HG03095 (cell line): Measurements from ENCODE around the gene MTMR3.
"Not testable (repeated sequence)": the region's sequence is repeated elsewhere in the genome, so short reads cannot be mapped to it uniquely, and the experiment has no call there.

ENCODE experiments used
- ATAC-seq: cut with Tn5 transposase; IDR thresholded peaks from one replicate; pipeline ENCODE4 v1.9.1; 2021; ENCODE audit warnings: moderate library complexity; ENCODE audit not compliant: unreplicated experiment

The MTMR3 gene

GRCh38 chr22:29883045-29883774 is at the start of gene MTMR3:
TSS of gene MTMR3 (plus strand) at chr22:29883174. CDS start at chr22:29971060, 87,886 bp downstream.
- no peak for ATAC-seq

DNA sequence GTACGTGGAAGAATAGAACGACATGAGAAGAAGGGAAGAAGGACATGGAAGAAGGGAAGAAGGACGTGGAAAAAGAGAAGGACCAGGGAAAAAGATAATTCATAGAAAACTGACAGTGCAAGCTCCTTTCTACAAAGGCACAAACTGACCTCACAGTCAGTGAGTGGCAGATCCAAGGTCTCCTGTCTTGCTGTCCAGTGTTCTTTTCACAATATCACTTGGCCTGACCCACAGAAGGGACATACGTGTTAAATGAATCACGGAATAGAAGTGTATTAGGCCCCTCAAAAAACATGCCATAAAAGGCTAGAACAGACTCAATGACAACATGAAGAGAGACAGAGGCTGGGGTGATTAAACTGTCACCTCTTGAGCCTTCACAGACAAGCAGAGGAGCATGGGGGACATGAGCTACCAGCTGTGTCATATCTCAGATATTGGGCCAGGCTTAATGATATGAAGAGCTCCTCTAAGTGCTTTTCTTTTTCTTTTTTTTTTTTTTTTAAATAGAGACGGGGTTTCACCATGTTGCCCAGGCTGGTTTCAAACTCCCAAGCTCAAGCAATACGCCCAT is 49.5 kb upstream of the MTMR3 start:
- ATAC-seq, result no peak

- ATAC-seq, result no peak
Measured at GRCh38 chr22:29834046-29834445, 48.9 kb upstream of the MTMR3 start.

GRCh38 chr22:29836791-29837370 is 46.1 kb upstream of the MTMR3 start:
- not testable (repeated sequence) for ATAC-seq

DNA sequence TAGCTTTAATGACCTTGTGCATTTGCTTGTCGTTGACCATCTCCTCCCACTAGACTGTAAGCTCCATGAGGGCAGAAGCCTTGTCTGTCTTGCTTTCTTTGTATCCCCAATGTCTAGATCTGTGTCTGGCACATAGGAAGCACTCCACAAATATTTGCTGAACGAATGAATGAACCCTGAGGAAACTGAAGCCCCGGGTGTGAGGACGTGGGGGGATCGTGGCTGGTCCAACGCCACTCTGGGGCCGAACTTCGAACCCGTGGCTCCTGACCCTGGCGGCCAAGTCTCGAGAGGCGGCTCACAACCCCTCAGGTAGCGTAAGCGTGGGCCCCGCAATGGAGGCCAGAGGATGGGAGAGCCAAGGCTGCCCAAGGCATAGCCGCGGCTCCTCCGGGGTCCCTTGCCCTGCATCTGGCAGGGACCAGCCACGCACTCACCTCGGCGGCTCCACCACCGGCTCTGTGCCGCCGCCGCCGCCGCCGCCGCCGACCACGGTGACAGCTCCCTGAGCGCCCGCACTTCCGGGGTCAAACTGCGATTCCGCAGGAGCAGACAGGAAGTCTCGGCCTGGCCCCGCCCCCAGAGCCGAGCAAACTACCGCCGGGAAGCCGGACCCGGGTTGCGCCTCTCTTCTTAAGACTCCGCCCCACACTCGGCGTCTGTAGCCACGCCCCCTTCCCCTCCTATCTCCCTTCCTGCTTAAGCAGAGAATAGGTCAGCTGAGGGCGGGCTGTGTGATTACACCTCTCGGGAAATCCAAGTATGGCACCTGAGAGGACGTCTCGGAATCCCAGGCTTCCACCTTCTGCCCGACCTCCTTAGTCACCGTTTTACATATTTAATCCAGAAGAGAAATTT is 45.0 kb upstream of the MTMR3 start, which contains the start of gene ASCC2:
Gene ASCC2, minus strand, starts transcription at position 534 of the 858 bp plus-strand sequence. CDS start 5,949 bp downstream, outside the sequence.
- ATAC-seq, result peak; percentile 94

- no peak for ATAC-seq
Measured at GRCh38 chr22:29838599-29838956, 44.4 kb upstream of the MTMR3 start.

DNA sequence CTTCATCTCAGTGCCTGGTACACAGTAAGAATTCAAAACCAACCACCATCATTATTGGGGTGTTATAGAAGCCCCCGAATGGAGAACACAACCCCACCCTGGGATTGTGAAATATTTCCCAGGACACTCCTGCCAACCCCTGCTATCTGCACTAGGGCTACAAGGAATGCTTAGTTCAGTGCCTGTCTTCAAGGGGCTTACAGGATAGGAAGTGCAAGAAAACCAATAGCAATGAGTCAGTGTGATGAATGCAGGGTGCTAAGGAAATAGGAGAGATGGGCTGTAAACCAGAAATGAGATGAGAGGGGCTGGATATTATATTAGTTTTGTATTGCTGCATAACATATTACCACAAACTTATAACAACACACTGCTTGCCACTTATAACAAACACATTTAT is 43.9 kb upstream of the MTMR3 start:
- ATAC-seq, result no peak

DNA sequence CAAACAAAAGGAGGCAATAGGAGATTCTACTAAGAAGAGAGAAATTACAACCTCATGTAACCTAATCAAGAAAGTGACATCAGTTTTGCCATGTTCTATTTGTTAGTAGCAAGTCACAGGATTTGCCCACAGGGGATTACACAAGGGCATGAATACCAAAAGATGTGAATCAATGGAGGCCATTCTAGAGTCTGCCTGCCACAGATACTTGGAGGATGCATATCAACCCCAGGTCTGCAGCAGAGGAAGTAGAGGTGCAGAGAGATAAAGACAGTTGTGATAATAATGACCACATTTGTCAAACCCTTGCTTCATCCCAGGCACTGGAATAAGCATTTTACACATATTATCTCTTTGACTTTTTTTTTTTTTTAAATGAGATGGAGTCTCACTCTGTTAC is 42.5 kb upstream of the MTMR3 start:
- ATAC-seq, result no peak

- no peak for ATAC-seq
Measured at GRCh38 chr22:29842172-29842571, 40.8 kb upstream of the MTMR3 start.

DNA sequence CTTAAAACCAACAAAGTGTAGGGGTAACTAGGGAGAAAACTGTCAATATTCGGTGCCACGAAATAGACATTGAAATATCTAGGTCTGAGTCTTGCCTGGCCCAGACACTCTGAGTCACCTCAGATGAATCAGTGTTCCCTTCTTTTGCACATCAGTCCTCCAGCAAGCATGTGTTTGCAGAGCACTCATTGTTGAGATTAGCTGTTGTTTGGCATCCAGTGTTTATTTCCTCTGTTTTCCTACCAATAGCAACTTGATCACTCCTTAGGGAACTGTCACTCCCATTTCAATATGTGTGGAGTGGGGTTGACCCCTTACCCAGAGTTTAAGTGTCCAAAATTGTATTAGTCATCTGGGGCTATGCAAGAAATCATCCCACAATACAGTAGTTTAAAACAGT is 40.2 kb upstream of the MTMR3 start:
- no peak for ATAC-seq

DNA sequence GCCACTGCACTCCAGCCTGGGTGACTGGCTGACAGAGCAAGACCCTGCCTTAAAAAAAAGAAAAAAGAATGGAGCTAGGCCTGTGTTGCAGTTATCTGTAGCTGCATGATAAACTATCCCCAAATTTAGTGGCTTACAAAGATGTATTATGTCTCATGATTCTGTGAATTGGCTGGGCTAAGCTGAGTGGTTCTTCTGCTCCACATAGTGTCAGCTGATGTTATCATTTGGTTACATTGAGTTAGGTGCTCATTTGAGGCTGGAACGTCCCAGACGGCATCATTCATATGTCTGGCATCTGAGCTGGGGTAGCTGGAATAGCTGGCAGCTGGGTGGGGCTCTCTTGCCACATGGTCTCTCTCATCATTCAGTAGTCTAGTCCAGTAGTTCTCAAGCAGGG is 36.7 kb upstream of the MTMR3 start:
- no peak for ATAC-seq

GRCh38 chr22:29848111-29848510 is 34.9 kb upstream of the MTMR3 start:
- no peak for ATAC-seq

- no peak for ATAC-seq
Measured at GRCh38 chr22:29854432-29854831, 28.5 kb upstream of the MTMR3 start.

DNA sequence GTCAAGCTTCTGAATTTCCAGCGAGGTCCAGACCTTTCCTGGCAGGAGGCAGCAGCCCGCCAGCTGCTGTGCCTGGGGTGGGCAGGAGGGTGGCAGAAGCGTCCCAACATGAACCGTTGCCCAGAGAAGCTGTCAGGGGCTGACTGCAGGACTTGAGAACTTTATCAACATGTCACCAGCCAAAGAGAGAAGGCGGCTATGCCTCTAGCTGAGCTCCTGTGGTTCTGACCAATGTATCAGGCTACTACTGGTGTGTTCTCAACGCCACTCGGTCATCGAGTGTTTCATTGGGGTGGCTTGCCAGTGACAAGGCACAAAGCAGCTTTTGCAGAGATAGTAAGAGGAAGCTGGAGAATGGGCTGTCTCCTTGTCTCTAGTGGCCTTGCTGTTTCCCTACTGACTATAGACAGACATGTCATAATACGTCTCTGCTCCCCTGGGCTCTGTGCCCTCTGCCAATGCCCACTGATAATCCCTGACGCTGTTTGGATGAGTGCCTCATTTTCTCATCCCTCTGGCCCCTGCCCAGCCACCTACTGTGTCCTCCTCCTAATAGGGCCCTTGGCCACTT is 27.3 kb upstream of the MTMR3 start:
- no peak for ATAC-seq

DNA sequence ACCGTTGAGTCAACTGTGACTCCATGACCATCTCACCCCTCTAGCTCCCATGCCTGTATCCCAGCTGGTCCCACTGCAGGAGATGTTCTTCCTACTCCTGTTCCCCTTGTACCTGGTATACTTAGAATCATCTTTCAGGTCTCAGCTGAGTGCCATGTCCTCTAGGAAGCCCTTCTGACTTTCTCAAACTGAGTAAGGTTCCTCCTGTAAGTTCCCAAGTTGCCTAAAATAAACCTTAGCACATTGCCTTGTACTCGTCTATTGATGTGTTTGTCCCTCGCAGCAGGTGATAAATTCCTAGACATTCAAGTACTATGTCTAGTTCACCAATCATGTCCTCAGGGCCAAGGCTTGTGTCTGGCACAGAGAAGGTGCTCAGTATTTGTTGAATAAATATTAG is 26.5 kb upstream of the MTMR3 start:
- no peak for ATAC-seq

- ATAC-seq, result not testable (repeated sequence)
Measured at GRCh38 chr22:29859030-29859429, 23.9 kb upstream of the MTMR3 start.

DNA sequence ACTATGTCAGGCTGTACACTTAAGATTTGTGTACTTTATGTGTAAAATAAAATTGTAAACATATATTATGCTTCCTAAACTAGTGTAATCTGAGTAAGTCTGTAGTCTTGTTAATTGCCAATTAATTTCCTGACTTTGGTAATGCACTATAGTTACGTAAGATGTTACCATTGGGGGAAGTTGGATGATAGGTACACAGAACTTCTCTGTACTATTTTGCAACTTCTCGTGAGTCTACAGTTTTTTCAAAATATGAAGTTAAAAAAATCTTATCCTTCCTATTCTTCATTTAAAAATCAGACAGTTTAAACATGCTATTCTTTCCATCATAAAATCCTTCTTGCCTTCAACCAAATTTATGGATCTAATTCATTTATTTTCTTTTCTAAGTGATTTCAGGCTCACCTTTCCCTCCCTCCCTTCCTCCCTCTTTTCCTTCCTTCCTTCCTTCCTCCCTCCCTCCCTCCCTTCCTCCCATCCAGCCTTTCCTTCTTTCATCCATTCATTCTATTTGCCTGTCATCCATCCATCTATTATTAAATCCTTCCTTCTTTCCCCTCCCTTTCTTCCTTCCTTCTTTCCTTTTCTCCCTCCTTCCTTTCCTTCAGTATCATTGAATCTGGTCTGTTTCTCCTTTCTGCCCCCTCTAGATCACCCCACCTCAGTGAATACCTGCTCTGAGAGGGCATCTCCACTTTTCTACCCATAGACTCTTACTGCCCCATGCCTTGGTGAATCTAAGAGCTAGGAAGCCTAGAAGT is 22.8 kb upstream of the MTMR3 start:
- ATAC-seq, result no peak

GRCh38 chr22:29861672-29862297 is 21.2 kb upstream of the MTMR3 start:
- ATAC-seq, result no peak

GRCh38 chr22:29865572-29865971 is 17.4 kb upstream of the MTMR3 start:
- ATAC-seq, result not testable (repeated sequence)

- ATAC-seq, result no peak
Measured at GRCh38 chr22:29867260-29867659, 15.7 kb upstream of the MTMR3 start.
